HG02973 (cell line): Measurements from ENCODE around the gene DNAJC13.

ENCODE experiments used
- ATAC-seq: cut with Tn5 transposase; IDR thresholded peaks from one replicate; pipeline ENCODE4 v1.9.1; 2021; ENCODE audit warnings: moderate library complexity; ENCODE audit not compliant: unreplicated experiment

DNAJC13 gene

DNA sequence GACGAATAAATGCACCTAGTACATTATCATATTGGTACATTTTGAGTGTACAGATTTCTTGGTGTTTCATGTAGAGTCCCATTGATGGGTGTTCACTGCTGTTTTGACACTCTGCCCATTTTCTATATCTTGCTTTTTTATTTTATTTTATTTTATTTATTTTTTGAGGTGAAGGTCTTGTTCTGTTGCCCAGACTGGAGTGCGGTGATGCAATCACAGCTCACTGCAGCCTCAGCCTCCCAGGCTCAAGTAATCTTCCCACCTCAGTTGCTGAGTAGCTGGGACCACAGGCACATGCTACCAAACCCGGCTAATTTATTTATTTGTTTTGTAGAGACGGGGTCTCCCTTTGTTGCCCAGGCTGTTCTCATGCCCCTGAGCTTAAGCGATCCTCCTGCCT, 44.2 kb downstream of the DNAJC13 start:
- ATAC-seq = no peak

DNA sequence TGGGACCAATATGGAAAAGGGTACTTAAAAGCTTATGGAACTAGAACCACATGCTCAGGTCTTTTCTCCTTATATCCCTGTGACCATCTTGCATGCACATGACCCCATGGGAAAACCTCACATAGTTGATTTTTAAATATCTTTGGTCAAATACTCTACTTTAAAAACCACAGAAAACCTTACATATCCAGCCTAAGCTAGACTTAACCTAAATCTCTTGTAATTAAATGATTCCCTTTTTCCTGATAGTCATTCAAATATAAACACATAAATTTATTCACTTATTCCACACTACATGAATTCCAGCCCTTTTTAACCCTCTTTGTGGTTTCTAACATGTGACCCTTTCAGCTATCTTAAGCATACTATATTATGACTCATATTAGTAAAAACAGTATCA, 46.8 kb downstream of the DNAJC13 start:
- ATAC-seq = no peak

- no peak for ATAC-seq
These were observed 52.0 kb downstream of the DNAJC13 start for GRCh38 chr3:132469326-132469725.

GRCh38 chr3:132486099-132486498, 68.8 kb downstream of the DNAJC13 start:
- ATAC-seq = no peak

DNA sequence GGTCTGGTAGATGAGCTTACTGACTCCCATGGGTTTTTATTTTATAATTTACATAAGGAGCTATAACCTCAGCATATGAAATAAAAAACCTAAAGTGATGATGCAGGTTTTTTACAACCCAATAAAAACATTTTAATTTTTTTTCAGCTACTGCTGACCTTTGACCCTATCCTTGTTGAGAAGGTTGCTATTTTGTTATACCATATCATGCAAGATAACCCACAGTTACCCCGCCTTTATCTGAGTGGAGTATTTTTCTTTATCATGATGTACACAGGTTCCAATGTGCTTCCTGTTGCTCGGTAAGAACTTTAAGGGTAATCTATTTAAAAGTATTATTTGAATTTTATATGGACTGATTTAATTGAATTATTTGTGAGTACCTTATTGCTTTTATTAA, 70.8 kb downstream of the DNAJC13 start:
- no peak for ATAC-seq

GRCh38 chr3:132499071-132499470, 81.8 kb downstream of the DNAJC13 start:
- no peak for ATAC-seq

- no peak for ATAC-seq
These were observed 86.3 kb downstream of the DNAJC13 start for GRCh38 chr3:132503559-132503958.

DNA sequence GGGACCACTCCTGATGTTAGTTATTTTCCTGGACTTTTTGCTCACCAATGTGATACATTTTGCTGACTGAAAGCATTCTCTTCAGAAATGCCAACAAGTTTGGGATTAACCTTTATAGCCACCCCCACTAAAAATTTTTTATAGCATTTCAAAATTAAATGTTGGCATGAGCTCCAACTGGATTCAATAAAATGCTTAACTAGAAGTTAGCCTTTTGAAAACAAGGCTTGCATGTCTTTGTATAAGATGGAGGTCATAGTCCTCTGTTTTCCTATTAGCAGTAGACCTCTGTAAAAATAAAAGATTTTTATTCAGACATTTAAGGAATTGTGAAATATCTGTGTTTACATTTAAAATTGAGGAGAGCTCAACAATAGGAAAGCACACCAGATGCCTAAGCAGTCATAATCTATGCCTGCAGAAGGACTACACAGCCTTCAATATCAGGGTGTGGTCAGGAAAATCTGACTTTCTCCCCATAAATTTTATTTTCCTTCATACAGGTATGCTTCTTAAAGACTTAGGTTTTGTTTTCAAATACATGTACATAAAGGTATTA, 87.2 kb downstream of the DNAJC13 start:
- ATAC-seq = no peak

DNA sequence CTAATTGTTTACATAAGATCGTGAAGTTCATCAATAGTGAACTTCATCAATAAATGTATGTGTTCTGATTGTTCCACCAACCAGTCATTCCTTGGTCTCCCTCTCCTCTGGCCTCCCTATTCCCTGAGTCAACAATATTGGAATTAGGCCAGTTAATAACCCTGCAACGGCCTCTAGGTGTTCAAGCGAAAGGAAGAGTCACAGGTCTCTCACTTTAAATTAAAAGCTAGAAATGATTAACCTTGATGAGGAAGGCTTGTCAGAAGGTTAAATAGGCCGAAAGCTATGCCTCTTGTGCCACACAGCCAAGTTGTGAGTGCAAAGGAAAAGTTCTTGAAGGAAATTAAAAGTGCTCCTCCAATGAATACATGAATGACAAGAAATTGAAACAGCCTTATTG, 90.4 kb downstream of the DNAJC13 start:
- no peak for ATAC-seq

GRCh38 chr3:132509096-132509495, 91.8 kb downstream of the DNAJC13 start:
- no peak for ATAC-seq

- no peak for ATAC-seq
These were observed 92.2 kb downstream of the DNAJC13 start for GRCh38 chr3:132509506-132509905.

DNA sequence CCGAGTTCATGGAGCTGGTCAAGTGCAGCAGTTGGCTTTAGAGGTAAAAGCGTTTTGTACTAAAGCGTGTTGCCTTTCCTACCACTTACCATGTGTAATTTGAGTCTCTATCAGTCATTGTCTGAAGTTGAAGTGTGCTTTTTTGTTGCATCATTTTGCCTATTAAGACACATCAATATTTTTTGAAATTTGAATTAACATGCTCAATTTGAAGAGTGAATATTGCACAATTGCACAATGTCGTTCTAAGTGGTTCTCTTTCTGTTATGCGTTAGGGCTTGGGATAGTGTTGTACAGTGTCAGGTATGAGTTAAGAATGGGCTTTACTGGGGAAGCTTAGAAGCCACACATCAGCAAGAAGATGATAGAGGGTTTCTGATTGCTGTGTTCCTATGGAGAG, 95.8 kb downstream of the DNAJC13 start:
- ATAC-seq = no peak

GRCh38 chr3:132517311-132517710, 100.0 kb downstream of the DNAJC13 start:
- ATAC-seq = no peak

GRCh38 chr3:132519914-132520313, 102.6 kb downstream of the DNAJC13 start:
- no peak for ATAC-seq

- no peak for ATAC-seq
These were observed 104.6 kb downstream of the DNAJC13 start for GRCh38 chr3:132521901-132522300.

DNA sequence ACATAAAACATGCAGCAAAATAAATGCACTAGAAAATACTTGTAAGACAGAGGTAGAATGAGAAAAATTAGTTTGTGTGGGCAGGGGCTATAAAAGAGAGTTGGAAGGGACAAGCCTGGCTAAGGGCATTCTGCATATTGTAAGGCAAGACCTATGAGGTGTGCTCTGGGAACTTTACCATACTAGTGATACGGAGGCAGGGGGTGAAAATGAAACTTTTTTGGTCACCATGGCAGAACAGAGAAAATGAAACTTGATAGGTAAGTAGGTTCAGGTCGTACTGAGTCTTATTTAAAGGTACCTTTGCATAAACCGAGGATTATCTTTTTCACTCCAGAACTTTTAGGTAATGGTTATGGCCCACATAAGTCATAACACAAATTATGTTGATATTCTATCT, 105.1 kb downstream of the DNAJC13 start:
- peak; percentile 71 for ATAC-seq

GRCh38 chr3:132530624-132531023, 113.3 kb downstream of the DNAJC13 start:
- no peak for ATAC-seq

DNA sequence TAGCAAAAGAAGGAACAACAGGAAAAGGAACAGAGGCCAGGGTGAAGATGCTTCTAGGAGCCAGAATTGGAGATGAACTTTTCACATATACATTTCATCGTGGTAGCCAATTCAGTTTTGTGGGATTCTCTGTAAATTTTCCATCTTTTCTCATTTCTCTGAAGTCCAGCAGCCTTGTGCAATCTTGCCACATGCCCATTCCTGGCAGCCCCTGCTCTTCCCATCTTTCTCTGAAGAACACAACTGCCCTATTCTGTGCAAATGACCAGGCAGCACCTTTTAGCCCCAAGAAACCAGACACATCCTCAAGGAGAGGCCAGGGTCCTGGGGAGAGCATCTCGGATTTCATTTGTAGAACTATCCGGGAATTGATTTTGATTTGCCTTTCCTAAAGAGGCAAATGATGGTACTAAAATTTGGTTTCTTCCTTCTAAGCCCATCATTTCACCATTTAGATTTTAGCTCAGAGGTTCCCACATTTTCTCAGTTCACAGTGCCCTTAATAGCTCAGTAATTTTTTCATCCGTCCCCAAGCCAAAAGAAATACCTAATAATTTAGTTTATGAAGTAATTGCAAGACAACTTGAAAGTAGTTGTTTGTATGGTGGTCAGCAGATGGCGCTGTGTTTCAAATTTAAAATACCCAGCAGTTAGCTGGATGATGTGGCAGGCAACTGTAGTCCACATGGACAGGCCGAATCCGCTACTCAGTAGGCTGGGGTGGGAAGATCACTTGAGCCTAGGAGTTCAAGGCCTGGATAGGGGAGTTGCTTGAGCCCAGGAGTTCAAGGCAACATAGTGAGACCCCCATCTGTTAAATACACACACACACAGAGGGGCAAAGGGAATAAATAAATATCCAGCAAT, 118.5 kb downstream of the DNAJC13 start:
- no peak for ATAC-seq

GRCh38 chr3:132536442-132537153, 119.3 kb downstream of the DNAJC13 start:
- no peak for ATAC-seq

DNA sequence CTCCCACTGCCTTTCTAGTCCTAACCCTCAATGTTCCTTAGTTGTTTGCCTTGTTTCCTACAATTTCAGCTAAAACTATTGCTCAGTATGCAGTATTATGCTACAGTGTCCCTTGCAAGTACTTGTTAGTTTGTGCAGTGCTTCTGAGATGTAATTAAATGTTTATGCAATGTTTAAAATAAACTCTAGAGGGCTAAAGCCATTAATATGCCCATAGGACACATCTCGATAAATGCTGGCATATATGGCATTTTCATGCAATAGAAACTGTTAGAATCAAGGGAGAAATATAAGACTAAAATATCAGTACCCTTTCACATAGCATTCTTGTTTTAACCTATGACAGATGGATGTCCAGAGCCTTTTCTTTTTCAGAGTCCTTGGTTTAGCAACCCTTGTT, 120.0 kb downstream of the DNAJC13 start:
- ATAC-seq = no peak

DNA sequence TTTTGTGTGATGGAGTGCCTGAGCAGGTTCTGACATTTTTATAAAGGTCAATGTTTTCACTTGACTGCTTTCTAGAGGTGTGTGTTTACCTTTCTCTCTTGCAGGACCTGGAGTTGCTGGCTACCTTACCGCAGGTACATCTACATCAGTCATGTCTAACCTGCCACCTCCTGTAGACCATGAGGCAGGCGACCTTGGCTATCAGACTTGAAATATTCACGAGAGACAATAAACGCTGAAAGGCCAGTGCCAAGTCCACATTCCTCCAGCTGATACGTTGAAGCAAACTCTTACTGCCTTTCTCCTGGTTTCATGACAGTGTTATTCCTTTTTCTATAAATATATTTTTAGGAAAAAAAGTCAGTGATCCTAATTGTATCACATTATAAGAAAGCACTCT, 120.8 kb downstream of the DNAJC13 start:
- no peak for ATAC-seq

DNA sequence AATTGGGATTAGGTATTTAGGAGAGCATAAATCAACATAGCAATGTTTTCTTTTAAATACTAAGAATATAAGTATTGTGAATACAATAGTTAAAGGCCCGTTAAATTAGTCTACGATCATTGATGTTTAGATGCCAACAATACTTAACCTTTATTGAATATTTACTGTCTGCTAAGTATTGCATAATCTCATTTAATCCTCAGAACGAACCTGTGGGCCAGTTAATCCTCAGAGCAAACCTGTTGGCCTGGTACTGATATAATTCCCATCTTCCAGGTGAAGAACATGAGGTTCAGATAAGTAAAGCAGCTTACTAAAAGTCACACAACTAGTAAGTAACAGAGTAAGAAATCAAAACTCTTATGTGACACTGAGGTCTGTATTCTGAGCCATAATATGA, 122.4 kb downstream of the DNAJC13 start:
- ATAC-seq = no peak
